ENCODE data around the gene COX8A.

The COX8A gene

GRCh38 chr11:63938479-63939396, 35.7 kb upstream of the COX8A start, which contains the start of gene NAA40:
NAA40 (plus strand) TSS chr11:63939002; CDS start chr11:63939097, 95 bp downstream.
- POLR2A ChIA-PET: no interaction called here
- Histone ChIP-seq H3K4me1 (ENCODE audit: control extremely low read depth in 1 of 4, control insufficient read depth in 4 of 4, insufficient read depth in 4 of 4, low read length in 3 of 4) (peaks cover 8 to 33% (median 30%) of the 10 kb centered on the region in 4 experiments), H3K4me3 (ENCODE audit: control insufficient read depth in 1 of 7, extremely low read depth in 1 of 7, insufficient read depth in 4 of 7, low read depth in 2 of 7, low read length in 6 of 7) (peak within 1 kb of the TSS; percentile 48 to 92 (median 84)), H3K36me3 (ENCODE audit: control insufficient read depth in 4 of 4, insufficient read depth in 4 of 4, low read length in 3 of 4) (peaks cover 0 to 16% (median 4%) of the 10 kb centered on the region in 4 experiments), H3K27ac (ENCODE audit: insufficient read depth in 1 of 2, low read depth in 1 of 2, low read length in 2 of 2, poor library complexity in 1 of 2, severe bottlenecking in 2 of 2) (peak within 1 kb of the TSS; percentile 58 to 82), H3K27me3 (replicated peaks in 2 of 5; ENCODE audit: control insufficient read depth in 4 of 5, insufficient read depth in 5 of 5, low read length in 4 of 5) (no peaks in the 10 kb centered on the region), H3K9me3 (ENCODE audit: control extremely low read depth in 1 of 5, control insufficient read depth in 4 of 5, insufficient read depth in 2 of 5, low read depth in 1 of 5, low read length in 4 of 5) (no peaks in the 10 kb centered on the region)
- CTCF ChIA-PET: no interaction called here
- DNase-seq: peak; percentile 97 to 99 (median 99)
- 0% methylated on average over 29 of the region's 92 CpGs for WGBS (ENCODE audit: insufficient coverage)

GRCh38 chr11:63939397-63939891, 35.0 kb upstream of the COX8A start:
- H3K9me3 ChIP-seq (ENCODE audit: control extremely low read depth in 1 of 5, control insufficient read depth in 4 of 5, insufficient read depth in 2 of 5, low read depth in 1 of 5, low read length in 4 of 5): no peaks in the 10 kb centered on the region
- H3K4me3 ChIP-seq (ENCODE audit: control insufficient read depth in 1 of 7, extremely low read depth in 1 of 7, insufficient read depth in 4 of 7, low read depth in 2 of 7, low read length in 6 of 7): peak overlapping the region; percentile 48 to 92 (median 84)
- 2% methylated on average over 19 of the region's 26 CpGs for WGBS (ENCODE audit: insufficient coverage)
- CTCF ChIA-PET: no interaction called here
- POLR2A ChIA-PET: no interaction called here
- H3K27ac ChIP-seq (ENCODE audit: insufficient read depth in 1 of 2, low read depth in 1 of 2, low read length in 2 of 2, poor library complexity in 1 of 2, severe bottlenecking in 2 of 2): peak overlapping the region; percentile 58 to 82
- H3K36me3 ChIP-seq (ENCODE audit: control insufficient read depth in 4 of 4, insufficient read depth in 4 of 4, low read length in 3 of 4): peaks cover 0 to 16% (median 4%) of the 10 kb centered on the region in 4 experiments
- DNase-seq: peak in 1 of 3 donors; percentile 26
- peaks cover 8 to 33% (median 30%) of the 10 kb centered on the region in 4 experiments for H3K4me1 ChIP-seq (ENCODE audit: control extremely low read depth in 1 of 4, control insufficient read depth in 4 of 4, insufficient read depth in 4 of 4, low read length in 3 of 4)
- no peaks in the 10 kb centered on the region for H3K27me3 ChIP-seq (replicated peaks in 2 of 5; ENCODE audit: control insufficient read depth in 4 of 5, insufficient read depth in 5 of 5, low read length in 4 of 5)

GRCh38 chr11:63940786-63941185, 33.6 kb upstream of the COX8A start:
- Histone ChIP-seq H3K27ac (ENCODE audit: insufficient read depth in 1 of 2, low read depth in 1 of 2, low read length in 2 of 2, poor library complexity in 1 of 2, severe bottlenecking in 2 of 2) (peak overlapping the region; percentile 8 to 77), H3K9me3 (ENCODE audit: control extremely low read depth in 1 of 5, control insufficient read depth in 4 of 5, insufficient read depth in 2 of 5, low read depth in 1 of 5, low read length in 4 of 5) (no peaks in the 10 kb centered on the region), H3K4me1 (ENCODE audit: control extremely low read depth in 1 of 4, control insufficient read depth in 4 of 4, insufficient read depth in 4 of 4, low read length in 3 of 4) (peaks cover 8 to 33% (median 30%) of the 10 kb centered on the region in 4 experiments), H3K36me3 (ENCODE audit: control insufficient read depth in 4 of 4, insufficient read depth in 4 of 4, low read length in 3 of 4) (peaks cover 0 to 24% (median 5%) of the 10 kb centered on the region in 4 experiments), H3K27me3 (replicated peaks in 2 of 5; ENCODE audit: control insufficient read depth in 4 of 5, insufficient read depth in 5 of 5, low read length in 4 of 5) (no peaks in the 10 kb centered on the region), H3K4me3 (ENCODE audit: control insufficient read depth in 1 of 7, extremely low read depth in 1 of 7, insufficient read depth in 4 of 7, low read depth in 2 of 7, low read length in 6 of 7) (peak overlapping the region in 3 of 7 experiments; percentile 13 to 84 (median 33))
- DNase-seq: peak in 2 of 3 donors; percentile 67 to 74
- WGBS (ENCODE audit: insufficient coverage): 31% methylated on average over 6 of the region's 6 CpGs
- POLR2A ChIA-PET: no interaction called here
- CTCF ChIA-PET: no interaction called here

- 94% methylated on average over 2 of the region's 4 CpGs for WGBS (ENCODE audit: insufficient coverage)
- Histone ChIP-seq H3K9me3 (ENCODE audit: control extremely low read depth in 1 of 5, control insufficient read depth in 4 of 5, insufficient read depth in 2 of 5, low read depth in 1 of 5, low read length in 4 of 5) (no peaks in the 10 kb centered on the region), H3K27ac (ENCODE audit: insufficient read depth in 1 of 2, low read depth in 1 of 2, low read length in 2 of 2, poor library complexity in 1 of 2, severe bottlenecking in 2 of 2) (no peak overlapping the region), H3K4me1 (ENCODE audit: control extremely low read depth in 1 of 4, control insufficient read depth in 4 of 4, insufficient read depth in 4 of 4, low read length in 3 of 4) (peaks cover 8 to 33% (median 30%) of the 10 kb centered on the region in 4 experiments), H3K36me3 (ENCODE audit: control insufficient read depth in 4 of 4, insufficient read depth in 4 of 4, low read length in 3 of 4) (peaks cover 2 to 35% (median 10%) of the 10 kb centered on the region in 4 experiments), H3K4me3 (ENCODE audit: control insufficient read depth in 1 of 7, extremely low read depth in 1 of 7, insufficient read depth in 4 of 7, low read depth in 2 of 7, low read length in 6 of 7) (no peak overlapping the region), H3K27me3 (replicated peaks in 2 of 5; ENCODE audit: control insufficient read depth in 4 of 5, insufficient read depth in 5 of 5, low read length in 4 of 5) (no peaks in the 10 kb centered on the region)
- DNase-seq: no peak
- ChIA-PET CTCF (interaction anchor here (0.7 to 1.6 kb wide), 9 partner anchors 8 to 162 kb away, joined by 3 to 7 read pairs (median 4); no protein-coding TSS in a partner anchor), POLR2A (interaction anchor here (1.3 kb wide), 1 partner anchor 174 kb away, joined by 4 read pairs; the partner anchor contains the start of gene ZFTA)
Observed at GRCh38 chr11:63941901-63942300, 32.5 kb upstream of the COX8A start.

- ChIA-PET CTCF (interaction anchor here (0.7 to 2.1 kb wide), 13 partner anchors 9 to 163 kb away, joined by 3 to 7 read pairs (median 4); no protein-coding TSS in a partner anchor), POLR2A (interaction anchor here (0.5 to 1.3 kb wide), 2 partner anchors 175 to 1247 kb away, joined by 3 to 4 read pairs; partner anchors contain the start of gene ZFTA)
- H3K4me3 ChIP-seq (ENCODE audit: control insufficient read depth in 1 of 7, extremely low read depth in 1 of 7, insufficient read depth in 4 of 7, low read depth in 2 of 7, low read length in 6 of 7): no peak overlapping the region
- no peak for DNase-seq
- peaks cover 2 to 40% (median 14%) of the 10 kb centered on the region in 4 experiments for H3K36me3 ChIP-seq (ENCODE audit: control insufficient read depth in 4 of 4, insufficient read depth in 4 of 4, low read length in 3 of 4)
- WGBS (ENCODE audit: insufficient coverage): 100% methylated on average over 2 of the region's 3 CpGs
- H3K9me3 ChIP-seq (ENCODE audit: control extremely low read depth in 1 of 5, control insufficient read depth in 4 of 5, insufficient read depth in 2 of 5, low read depth in 1 of 5, low read length in 4 of 5): no peaks in the 10 kb centered on the region
- H3K27ac ChIP-seq (ENCODE audit: insufficient read depth in 1 of 2, low read depth in 1 of 2, low read length in 2 of 2, poor library complexity in 1 of 2, severe bottlenecking in 2 of 2): no peak overlapping the region
- no peaks in the 10 kb centered on the region for H3K27me3 ChIP-seq (replicated peaks in 2 of 5; ENCODE audit: control insufficient read depth in 4 of 5, insufficient read depth in 5 of 5, low read length in 4 of 5)
- peaks cover 8 to 28% (median 27%) of the 10 kb centered on the region in 4 experiments for H3K4me1 ChIP-seq (ENCODE audit: control extremely low read depth in 1 of 4, control insufficient read depth in 4 of 4, insufficient read depth in 4 of 4, low read length in 3 of 4)
Observed at GRCh38 chr11:63942803-63943202, 31.6 kb upstream of the COX8A start.

- ChIA-PET CTCF (interaction anchor here (1.1 to 6.2 kb wide), 17 partner anchors 13 to 204 kb away, joined by 3 to 80 read pairs (median 6); partner anchors contain the start of genes MARK2, RCOR2 and ZFTA), POLR2A (interaction anchor here (1.2 kb wide), 1 partner anchor 107 kb away, joined by 3 read pairs; no protein-coding TSS in a partner anchor)
- no peaks in the 10 kb centered on the region for H3K9me3 ChIP-seq (ENCODE audit: control extremely low read depth in 1 of 5, control insufficient read depth in 4 of 5, insufficient read depth in 2 of 5, low read depth in 1 of 5, low read length in 4 of 5)
- no peak overlapping the region for H3K27ac ChIP-seq (ENCODE audit: insufficient read depth in 1 of 2, low read depth in 1 of 2, low read length in 2 of 2, poor library complexity in 1 of 2, severe bottlenecking in 2 of 2)
- H3K4me1 ChIP-seq (ENCODE audit: control extremely low read depth in 1 of 4, control insufficient read depth in 4 of 4, insufficient read depth in 4 of 4, low read length in 3 of 4): peaks cover 6 to 14% (median 12%) of the 10 kb centered on the region in 4 experiments
- no peak overlapping the region for H3K4me3 ChIP-seq (ENCODE audit: control insufficient read depth in 1 of 7, extremely low read depth in 1 of 7, insufficient read depth in 4 of 7, low read depth in 2 of 7, low read length in 6 of 7)
- peaks cover 3 to 43% (median 17%) of the 10 kb centered on the region in 4 experiments for H3K36me3 ChIP-seq (ENCODE audit: control insufficient read depth in 4 of 4, insufficient read depth in 4 of 4, low read length in 3 of 4)
- H3K27me3 ChIP-seq (replicated peaks in 2 of 5; ENCODE audit: control insufficient read depth in 4 of 5, insufficient read depth in 5 of 5, low read length in 4 of 5): no peaks in the 10 kb centered on the region
- DNase-seq: no peak
- 95% methylated on average over 8 of the region's 8 CpGs for WGBS (ENCODE audit: insufficient coverage)
Observed at GRCh38 chr11:63944987-63945386, 29.4 kb upstream of the COX8A start.

Data from common myeloid progenitor, CD34-positive (primary cell).